H1 (cell line): Measurements from ENCODE around the gene ZXDC. TPM values are rescaled to one million over a fixed set of nuclear protein-coding genes. Genes with fewer than 3 reads are reported as not detected.

ENCODE experiments used
- CTCF ChIA-PET: fragments of 300-600 bp; sonication (Branson Sonifier 250); formaldehyde crosslinking; loops from one replicate; lab custom pipeline; 2021; ENCODE audit not compliant: partially characterized antibody; lab: Charles Lee
- POLR2A ChIA-PET: fragments of 300-600 bp; sonication (Branson Sonifier 250); formaldehyde crosslinking; loops from one replicate; lab custom pipeline; 2021; ENCODE audit warnings: inconsistent platforms; ENCODE audit not compliant: partially characterized antibody; lab: Charles Lee
- DNase-seq, 2 experiments: peaks; one replicate each; pipeline versions ENCODE4 v3.0.0 to v3.0.0-alpha.2; 2010 to 2022; ENCODE audit warnings: low spot score in 2 of 2, low read depth in 1 of 2, mixed read lengths in 1 of 2
- FAIRE-seq: peaks from 2 replicates; lab custom pipeline; 2011; peaks lifted over from hg19 to GRCh38; lab: Jason Lieb, UNC
- H2AFZ ChIP-seq: 2 replicates; pipeline ENCODE4 v1.8.1; 2012; ENCODE audit warnings: low read length, inconsistent platforms
- H2AK5ac ChIP-seq: 2 replicates; pipeline ENCODE4 v1.6.1; 2013; ENCODE audit warnings: low read depth, low read length
- H2BK120ac ChIP-seq: replicated peaks from 2 replicates; pipeline ENCODE3; 2013; ENCODE audit warnings: low read depth, low read length, inconsistent platforms
- H2BK12ac ChIP-seq: 2 replicates; pipeline ENCODE4 v1.6.1; 2013; ENCODE audit warnings: low read depth, low read length
- H2BK15ac ChIP-seq: 2 replicates; pipeline ENCODE4 v1.6.1; 2013; ENCODE audit warnings: low read length
- H2BK20ac ChIP-seq: 2 replicates; pipeline ENCODE4 v1.6.1; 2013; ENCODE audit warnings: low read length
- H2BK5ac ChIP-seq: 2 replicates; pipeline ENCODE4 v1.6.1; 2013; ENCODE audit warnings: low read depth, low read length
- H3K14ac ChIP-seq: 2 replicates; pipeline ENCODE4 v1.6.1; 2013; ENCODE audit warnings: inconsistent platforms; ENCODE audit not compliant: insufficient read length
- H3K18ac ChIP-seq: 2 replicates; pipeline ENCODE4 v1.6.1; 2013; ENCODE audit warnings: low read length; ENCODE audit errors: extremely low read depth
- H3K23ac ChIP-seq: 2 replicates; pipeline ENCODE4 v1.6.1; 2013; ENCODE audit warnings: inconsistent platforms; ENCODE audit not compliant: insufficient read length
- H3K23me2 ChIP-seq: 2 replicates; pipeline ENCODE4 v1.6.1; 2013; ENCODE audit warnings: low read depth, low read length
- H3K27ac ChIP-seq: 2 replicates; pipeline ENCODE4 v1.6.1; 2011; ENCODE audit warnings: low read depth, low read length, inconsistent platforms
- H3K27me3 ChIP-seq, 4 experiments: replicated peaks in 1 of 4; 1 replicate in 1 of 4; 2 replicates in 3 of 4; pipeline versions ENCODE4 v1.6.1 to v1.8.1; 2011 to 2013; ENCODE audit warnings: low read length in 3 of 4, mild to moderate bottlenecking in 3 of 4, inconsistent platforms in 2 of 4, mixed read lengths in 2 of 4, moderate library complexity in 1 of 4; ENCODE audit not compliant: control insufficient read depth in 3 of 4, insufficient read depth in 3 of 4; ENCODE audit errors: extremely low read depth in 1 of 4
- H3K36me3 ChIP-seq, 4 experiments: 2 replicates each; pipeline versions ENCODE4 v1.6.1 to v1.8.1; 2011 to 2013; ENCODE audit warnings: mild to moderate bottlenecking in 4 of 4, low read length in 3 of 4, moderate library complexity in 2 of 4, control low read depth in 1 of 4, inconsistent platforms in 1 of 4; ENCODE audit not compliant: insufficient read depth in 4 of 4, control insufficient read depth in 2 of 4
- H3K4ac ChIP-seq: replicated peaks from 2 replicates; pipeline ENCODE3; 2013; ENCODE audit warnings: low read length, low read depth, mixed read lengths, inconsistent platforms; ENCODE audit not compliant: insufficient read length
- H3K4me1 ChIP-seq, 4 experiments: replicated peaks in 1 of 4; 1 replicate in 1 of 4; 2 replicates in 3 of 4; pipeline versions ENCODE4 v1.6.1 to v1.8.1; 2011 to 2013; ENCODE audit warnings: low read length in 3 of 4, inconsistent platforms in 2 of 4, mixed read lengths in 1 of 4; ENCODE audit not compliant: insufficient read depth in 4 of 4, control insufficient read depth in 3 of 4
- H3K4me2 ChIP-seq, 2 experiments: 2 replicates each; pipeline versions ENCODE4 v1.6.1 to v1.8.1; 2011 to 2013; ENCODE audit warnings: low read depth in 2 of 2, low read length in 2 of 2, control low read depth in 1 of 2, inconsistent platforms in 1 of 2, mild to moderate bottlenecking in 1 of 2; ENCODE audit not compliant: insufficient read depth in 1 of 2
- H3K4me3 ChIP-seq, 4 experiments: fragments of 200-600, 300-600 bp in 1 of 4; sonication (generic), shearing (Covaris generic), sonication (Bioruptor Twin) in 1 of 4; 2 replicates each; pipeline versions ENCODE4 v1.5.1 to v1.8.1; 2011 to 2016; ENCODE audit warnings: low read length in 4 of 4, low read depth in 3 of 4, control low read depth in 2 of 4, inconsistent platforms in 2 of 4, mild to moderate bottlenecking in 2 of 4, mixed read lengths in 1 of 4, moderate library complexity in 1 of 4; ENCODE audit not compliant: insufficient read depth in 2 of 4; ENCODE audit errors: extremely low read depth in 1 of 4
- H3K56ac ChIP-seq: replicated peaks from 2 replicates; pipeline ENCODE3; 2013; ENCODE audit warnings: low read depth, mild to moderate bottlenecking, mixed read lengths, low read length, inconsistent platforms; ENCODE audit not compliant: insufficient read length
- H3K79me1 ChIP-seq: 2 replicates; pipeline ENCODE4 v1.6.1; 2013; ENCODE audit warnings: low read depth, low read length, control low read depth
- H3K79me2 ChIP-seq, 2 experiments: 2 replicates each; pipeline versions ENCODE4 v1.6.1 to v1.8.1; 2012 to 2013; ENCODE audit warnings: low read length in 2 of 2, mild to moderate bottlenecking in 2 of 2, inconsistent platforms in 1 of 2; ENCODE audit not compliant: insufficient read depth in 2 of 2, control insufficient read depth in 1 of 2
- H3K9ac ChIP-seq, 4 experiments: replicated peaks in 1 of 4; 1 replicate in 1 of 4; 2 replicates in 3 of 4; pipeline versions ENCODE4 v1.6.1 to v1.8.1; 2011 to 2013; ENCODE audit warnings: low read depth in 3 of 4, low read length in 3 of 4, control low read depth in 2 of 4, mild to moderate bottlenecking in 2 of 4, moderate library complexity in 2 of 4, inconsistent platforms in 1 of 4; ENCODE audit errors: extremely low read depth in 1 of 4
- H3K9me3 ChIP-seq, 2 experiments: 2 replicates each; pipeline versions ENCODE4 v1.6.1 to v1.8.1; 2012 to 2013; ENCODE audit warnings: mild to moderate bottlenecking in 2 of 2, moderate library complexity in 2 of 2, control low read depth in 1 of 2, inconsistent platforms in 1 of 2, low read depth in 1 of 2, low read length in 1 of 2, mixed read lengths in 1 of 2; ENCODE audit not compliant: insufficient read depth in 2 of 2
- H4K20me1 ChIP-seq, 2 experiments: replicated peaks in 1 of 2; 2 replicates each; pipeline versions ENCODE3 to v1.8.1; 2011 to 2013; ENCODE audit warnings: inconsistent platforms in 2 of 2, low read length in 2 of 2, mild to moderate bottlenecking in 1 of 2; ENCODE audit not compliant: insufficient read depth in 2 of 2, control insufficient read depth in 1 of 2
- H4K5ac ChIP-seq: 2 replicates; pipeline ENCODE4 v1.6.1; 2013; ENCODE audit warnings: low read length, low read depth, mixed read lengths, inconsistent platforms; ENCODE audit not compliant: insufficient read length
- H4K8ac ChIP-seq: 2 replicates; pipeline ENCODE4 v1.8.0; 2013; ENCODE audit warnings: mild to moderate bottlenecking, moderate library complexity, low read length, inconsistent platforms; ENCODE audit not compliant: insufficient read depth; ENCODE audit errors: extremely low read depth
- H4K91ac ChIP-seq: replicated peaks from 2 replicates; pipeline ENCODE3; 2013; ENCODE audit warnings: low read length, mixed read lengths, inconsistent platforms; ENCODE audit not compliant: insufficient read length
- CHD2 ChIP-seq: IDR thresholded peaks from 2 replicates; pipeline ENCODE4 v1.6.1; 2012; ENCODE audit warnings: low read length, improper control_type of control experiment
- KDM5A ChIP-seq: fragments of 200-600 bp; IDR thresholded peaks from 2 replicates; pipeline ENCODE4 v1.7.1; 2012; ENCODE audit warnings: mild to moderate bottlenecking, low read length, inconsistent platforms, mixed read lengths
- MAX ChIP-seq: IDR thresholded peaks from 2 replicates; pipeline ENCODE4 v1.6.1; 2012; ENCODE audit warnings: inconsistent platforms
- POLR2AphosphoS5 ChIP-seq: IDR thresholded peaks from 2 replicates; pipeline ENCODE4 v1.6.1; 2011; ENCODE audit warnings: low read depth, low read length
- RFX5 ChIP-seq: IDR thresholded peaks from 2 replicates; pipeline ENCODE4 v1.6.1; 2011; ENCODE audit warnings: low read depth, low read length, improper control_type of control experiment, borderline replicate concordance
- RNF2 ChIP-seq: fragments of 200-900, 300-1000 bp; sonication (generic); IDR thresholded peaks from 2 replicates; pipeline ENCODE4 v1.7.1; 2016; ENCODE audit warnings: borderline replicate concordance, low read depth, mild to moderate bottlenecking, antibody characterized with exemption, low read length; ENCODE audit not compliant: poor library complexity, severe bottlenecking; ENCODE audit errors: missing control alignments
- WGBS, 2 experiments: shearing (Covaris generic) in 1 of 2; methylation state at CpG; one replicate each; pipeline versions ENCODE4 v1.1.6 to v1.1.7; 2013 to 2015; ENCODE audit warnings: low lambda C conversion rate in 2 of 2, mixed read lengths in 2 of 2, inconsistent platforms in 1 of 2, low coverage in 1 of 2, missing lambda C conversion rate in 1 of 2; ENCODE audit not compliant: insufficient replicate concordance in 2 of 2, insufficient coverage in 1 of 2, insufficient read length in 1 of 2; ENCODE audit errors: extremely low coverage in 1 of 2, missing lambda C conversion rate in 1 of 2; 5-methylcytosine and 5-hydroxymethylcytosine counted together
- polyA plus RNA-seq, 7 experiments: library from polyadenylated mRNA; depleted of rRNA in 3 of 7; stranded (reverse) in 5 of 7; unstranded in 2 of 7; fragments of >200 nt in 5 of 7; fragments of 200-250 nt in 2 of 7; gene quantifications; 1 replicate in 5 of 7; 2 replicates in 1 of 7; 4 replicates in 1 of 7; pipeline versions ENCODE4 v1.2.1 to v1.2.3, GENCODE V29; 2011 to 2013; ENCODE audit warnings: missing spikeins in 2 of 7, mixed read lengths in 2 of 7
- total RNA-seq: library from RNA; stranded (reverse); fragmentation: NEBNext Ultra II Directional; extraction: Animal tissue kit (Norgen Biotek cat#: 25700); gene quantifications from 2 replicates; pipeline ENCODE4 v1.2.1, GENCODE V29; 2021

The ZXDC gene
- total and polyA plus RNA-seq, 2 of the 8 experiments (the other 6 are each of a cell fraction or from before 2014, with no cell fraction given), result 12.7 to 24.3 TPM

- Histone ChIP-seq H2AK5ac (no peak overlapping the region), H3K4me2 (no peak overlapping the region), H3K4me1 (no peaks in the 10 kb centered on the region; a peak in 1 of 7 replicates)
- TF ChIP-seq CHD2 (no peak), POLR2AphosphoS5 (no peak), RFX5 (no peak), KDM5A (no peak), MAX (no peak), RNF2 (no peak)
- TF ChIP-seq, all 59 proteins: peak for 0
- H3K23me2 ChIP-seq, result no peaks in the 10 kb centered on the region
- H4K91ac ChIP-seq, result no peak overlapping the region
- FAIRE-seq, result no peak
- no peaks in the 10 kb centered on the region for H3K79me2 ChIP-seq
- H3K27me3 ChIP-seq, result no peaks in the 10 kb centered on the region
- no peak overlapping the region for H3K4me3 ChIP-seq
- H4K5ac ChIP-seq, result no peak overlapping the region
- H3K18ac ChIP-seq, result no peak overlapping the region
- H2AFZ ChIP-seq, result no peak overlapping the region
- ChIA-PET CTCF (interaction anchor here (0.8 to 2.0 kb wide), 4 partner anchors 22 to 276 kb away, joined by 3 to 5 read pairs (median 3); no protein-coding TSS in a partner anchor), POLR2A (interaction anchor here (0.6 to 2.8 kb wide), 4 partner anchors 11 to 436 kb away, joined by 3 to 13 read pairs (median 6); no protein-coding TSS in a partner anchor)
- H3K4ac ChIP-seq, result no peak overlapping the region
- DNase-seq, result no peak
- H2BK20ac ChIP-seq, result no peak overlapping the region
- H3K14ac ChIP-seq, result no peak overlapping the region
- H3K9me3 ChIP-seq, result no peaks in the 10 kb centered on the region
- WGBS, 2 experiments, result 85% methylated on average over 5 of the region's 8 CpGs; no CpG with 5 or more reads in 1 of the 2 experiments
- no peaks in the 10 kb centered on the region; the same call in 1 of the 2 replicates for H3K79me1 ChIP-seq
- no peak overlapping the region for H3K27ac ChIP-seq
- no peak overlapping the region for H2BK12ac ChIP-seq
- H2BK120ac ChIP-seq, result no peak overlapping the region
- no peak overlapping the region for H2BK5ac ChIP-seq
- H4K20me1 ChIP-seq, result peaks cover 1 to 4% of the 10 kb centered on the region in 2 experiments
- no peak overlapping the region for H3K56ac ChIP-seq
- peaks cover 0 to 4% (median 0%) of the 10 kb centered on the region in 4 experiments; a peak in 2 of 8 replicates for H3K36me3 ChIP-seq
- no peak overlapping the region for H4K8ac ChIP-seq
- no peak overlapping the region for H3K9ac ChIP-seq
- H2BK15ac ChIP-seq, result no peak overlapping the region
- no peak overlapping the region for H3K23ac ChIP-seq
Observed at GRCh38 chr3:126434931-126435411, 40.7 kb downstream of the ZXDC start.
